Activated gamma-delta T cell (primary cell): ENCODE results near the gene SCUBE1.
A peak's percentile ranks its signal among the peaks of the same experiment; 100 is the strongest.

Experiments used
- DNase-seq: peaks from one replicate; lab custom pipeline; 2025; lab: John Stamatoyannopoulos, UW

Gene SCUBE1

DNA sequence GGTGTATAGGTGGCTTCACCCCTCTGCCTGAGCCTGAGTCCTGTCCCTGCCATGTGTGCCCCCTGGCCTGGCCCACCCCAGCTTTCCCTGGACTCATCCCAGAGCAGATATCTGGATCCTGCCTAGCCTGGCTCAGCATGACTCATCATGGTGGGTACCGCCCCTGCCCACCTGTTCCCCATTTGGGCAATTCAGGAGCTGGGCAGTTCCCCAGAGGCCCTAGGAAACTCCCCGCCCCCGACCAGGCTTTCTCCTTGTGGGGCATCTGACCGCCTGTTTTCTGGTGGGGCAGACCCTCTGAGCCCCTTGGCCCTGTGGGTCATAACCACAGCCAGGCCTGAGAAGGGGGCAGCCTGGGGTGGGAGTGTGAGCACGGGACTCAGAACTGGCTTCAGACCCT lies 187.4 kb downstream of the SCUBE1 start:
- no peak for DNase-seq

DNA sequence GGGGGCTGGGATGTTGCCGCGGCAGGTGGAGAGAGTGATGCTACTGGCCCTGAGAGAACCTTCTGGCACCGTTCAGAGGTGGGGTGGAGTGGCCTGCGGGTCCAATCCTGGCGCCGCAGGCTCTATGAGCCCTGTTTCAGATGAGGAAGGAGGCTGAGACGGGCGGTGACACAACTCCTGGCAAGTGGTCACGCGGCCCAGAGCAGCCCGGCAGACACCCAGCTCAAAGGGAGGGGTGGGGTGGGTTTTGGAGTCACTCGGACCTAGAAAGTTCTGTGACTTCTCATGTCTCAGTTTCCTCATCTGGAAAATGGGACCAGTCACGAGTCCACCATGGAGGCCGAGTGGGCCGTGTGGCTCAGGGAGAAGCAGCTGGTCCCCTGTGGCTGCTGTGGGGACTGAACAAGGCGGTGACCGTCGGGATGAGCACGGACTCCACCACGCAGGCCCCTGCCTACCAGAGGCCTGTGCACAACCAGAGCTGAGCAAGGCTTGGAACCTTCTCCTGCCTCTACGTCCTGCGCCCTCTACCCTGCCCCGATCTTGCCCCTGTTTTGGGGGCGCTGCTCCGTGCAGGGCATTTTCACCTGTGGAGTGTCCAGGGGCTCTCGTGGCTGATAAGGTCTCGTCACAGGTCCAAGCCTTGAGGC lies 188.2 kb downstream of the SCUBE1 start:
- DNase-seq = no peak

GRCh38 chr22:43153899-43154298 lies 189.3 kb downstream of the SCUBE1 start:
- no peak for DNase-seq

- peak; percentile 29 for DNase-seq
Measured at GRCh38 chr22:43152357-43153071, 190.7 kb downstream of the SCUBE1 start.

DNA sequence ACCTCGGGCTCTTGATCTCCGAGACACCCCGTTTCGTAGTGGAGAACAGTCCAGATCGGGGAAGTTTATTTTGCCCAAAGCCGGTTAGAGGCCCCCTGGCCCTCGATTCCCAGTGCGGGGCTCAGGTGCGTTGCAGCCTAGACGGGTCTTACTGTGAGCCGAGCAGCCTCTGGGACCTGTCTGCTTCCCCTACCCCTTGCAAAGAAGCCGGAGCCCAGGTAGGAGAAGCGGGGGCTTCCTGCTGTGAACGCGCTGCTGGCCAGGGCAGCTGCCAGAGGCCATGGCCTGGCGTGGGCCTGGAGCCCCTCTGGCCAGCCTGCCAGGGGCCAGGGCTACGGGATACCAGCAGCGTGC lies 191.2 kb downstream of the SCUBE1 start:
- DNase-seq = no peak

- DNase-seq = peak; percentile 55
Measured at GRCh38 chr22:43151251-43152002, 191.7 kb downstream of the SCUBE1 start, which contains the start of gene TSPO. TSPO (plus strand) TSS chr22:43151559; CDS start chr22:43159239, 7,680 bp downstream.

DNA sequence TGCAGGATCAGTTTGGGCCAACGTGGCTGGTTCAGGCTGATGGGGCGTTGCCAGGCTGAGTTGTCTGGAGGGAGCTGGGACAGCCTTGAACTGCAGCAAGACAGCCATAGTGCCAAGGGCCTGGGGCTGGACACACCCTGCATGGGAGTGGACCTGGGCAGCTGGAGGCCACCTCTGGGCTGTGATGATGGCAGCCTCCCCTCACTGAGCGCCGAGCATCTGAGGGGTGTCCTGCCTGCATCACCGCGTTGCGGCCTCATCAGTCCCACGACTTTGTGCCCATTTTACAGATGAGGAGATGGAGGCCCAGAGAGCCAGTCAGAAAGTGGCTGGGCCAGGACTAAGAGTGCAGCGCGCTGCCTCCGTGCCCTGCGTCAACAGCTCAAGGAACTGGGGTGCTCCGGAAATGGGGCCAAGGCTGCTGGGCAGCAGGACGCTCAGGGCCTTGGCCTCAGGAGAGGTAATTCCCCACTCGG lies 192.4 kb downstream of the SCUBE1 start:
- no peak for DNase-seq

- DNase-seq = no peak
Measured at GRCh38 chr22:43148581-43148980, 194.6 kb downstream of the SCUBE1 start.

GRCh38 chr22:43147821-43148220 lies 195.4 kb downstream of the SCUBE1 start:
- no peak for DNase-seq
